ENCODE results near the gene RBM47.
"Not testable (repeated sequence)": the region's sequence is repeated elsewhere in the genome, so short reads cannot be mapped to it uniquely, and the experiment has no call there.

Gene RBM47

GRCh38 chr4:40435306-40435705 lies 194.4 kb downstream of the RBM47 start:
- DNase-seq = not testable (repeated sequence)

DNA sequence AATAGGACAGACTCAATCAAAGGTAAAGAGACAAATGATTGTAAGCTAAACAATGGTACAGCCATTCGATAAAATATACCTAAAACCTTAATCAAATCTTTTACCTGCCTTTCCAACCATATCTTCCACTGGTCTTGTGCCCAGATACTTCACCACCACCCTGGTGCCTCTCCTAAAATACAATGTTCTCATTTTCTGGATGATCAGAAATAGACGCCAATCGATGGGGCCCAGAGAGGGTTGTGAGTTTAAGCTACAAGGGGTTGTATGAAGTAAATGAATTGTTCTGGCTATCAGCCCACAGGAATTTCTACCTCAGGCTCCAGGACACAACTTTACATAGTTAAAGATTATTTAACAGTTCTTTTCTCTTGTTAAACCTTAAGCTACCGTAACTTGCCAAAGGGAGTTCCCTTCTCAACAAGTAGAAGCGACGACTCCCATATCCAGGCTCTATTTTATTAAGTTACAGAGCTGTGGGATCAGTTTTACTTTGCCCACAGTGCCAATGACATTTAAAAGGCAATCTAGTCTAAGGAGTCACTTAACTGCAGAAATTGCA lies 195.5 kb downstream of the RBM47 start:
- no peak for DNase-seq

DNA sequence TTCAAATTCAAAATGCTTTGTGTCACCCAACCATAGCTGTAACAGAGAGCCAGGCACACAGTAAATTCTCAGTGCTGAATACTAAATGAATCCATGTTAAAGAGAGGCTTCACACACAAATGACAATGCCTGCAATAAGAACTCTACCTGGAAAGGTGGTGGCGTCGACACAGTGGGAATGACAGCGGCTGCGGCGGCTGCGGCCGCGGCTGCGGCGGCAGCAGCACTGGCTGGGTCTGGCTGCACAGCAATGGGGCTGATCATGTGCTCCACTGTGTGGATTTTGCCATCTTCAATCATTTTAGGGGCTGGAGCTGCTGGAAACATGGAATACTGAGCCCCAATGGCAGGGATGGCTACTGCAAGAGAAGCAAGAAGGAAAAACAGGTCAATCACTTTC lies 197.2 kb downstream of the RBM47 start:
- DNase-seq = no peak

- not testable (repeated sequence) for DNase-seq
These were observed 201.8 kb downstream of the RBM47 start for GRCh38 chr4:40427871-40428270.

- DNase-seq = no peak
These were observed 202.5 kb downstream of the RBM47 start for GRCh38 chr4:40427128-40427527.

DNA sequence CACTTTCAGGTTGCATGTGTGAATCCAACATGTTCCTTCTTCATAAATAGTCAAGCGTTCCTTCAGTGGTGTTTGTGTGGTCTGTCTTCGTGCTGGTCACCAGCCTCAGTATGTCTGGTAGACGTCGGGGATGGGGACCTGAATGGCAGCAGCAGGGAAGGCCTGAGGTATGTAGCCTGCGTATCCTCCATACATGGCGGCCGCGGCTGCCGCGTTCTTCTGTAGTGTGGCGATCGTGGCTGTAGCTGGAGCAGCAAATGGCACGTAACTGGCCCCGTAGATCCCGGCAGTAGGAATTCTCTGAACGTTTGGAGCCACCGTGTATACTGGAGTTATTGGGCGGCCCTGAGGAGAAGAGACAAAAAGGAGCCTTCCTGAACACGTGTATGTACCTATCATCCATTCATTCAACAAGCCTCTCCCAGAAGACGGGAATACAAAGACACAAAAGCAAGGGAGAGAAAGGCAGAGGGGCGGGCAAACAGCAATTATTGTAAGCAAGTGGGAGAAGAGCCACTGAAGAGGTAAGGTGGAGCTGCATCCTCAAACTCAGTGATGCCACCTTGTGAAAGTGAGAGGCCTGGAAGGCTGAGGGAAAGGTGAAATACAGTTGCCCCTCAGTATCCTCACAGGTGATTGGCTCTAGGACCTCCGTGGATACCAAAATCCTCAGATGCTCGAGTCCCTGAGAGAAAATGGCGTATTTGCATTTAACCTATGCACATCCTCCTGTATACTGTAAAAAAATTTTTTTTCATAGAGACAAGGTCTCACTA lies 203.7 kb downstream of the RBM47 start:
- no peak for DNase-seq

- DNase-seq = no peak
These were observed 205.9 kb downstream of the RBM47 start for GRCh38 chr4:40423735-40424134.

- DNase-seq = no peak
These were observed 207.6 kb downstream of the RBM47 start for GRCh38 chr4:40421839-40422708.

DNA sequence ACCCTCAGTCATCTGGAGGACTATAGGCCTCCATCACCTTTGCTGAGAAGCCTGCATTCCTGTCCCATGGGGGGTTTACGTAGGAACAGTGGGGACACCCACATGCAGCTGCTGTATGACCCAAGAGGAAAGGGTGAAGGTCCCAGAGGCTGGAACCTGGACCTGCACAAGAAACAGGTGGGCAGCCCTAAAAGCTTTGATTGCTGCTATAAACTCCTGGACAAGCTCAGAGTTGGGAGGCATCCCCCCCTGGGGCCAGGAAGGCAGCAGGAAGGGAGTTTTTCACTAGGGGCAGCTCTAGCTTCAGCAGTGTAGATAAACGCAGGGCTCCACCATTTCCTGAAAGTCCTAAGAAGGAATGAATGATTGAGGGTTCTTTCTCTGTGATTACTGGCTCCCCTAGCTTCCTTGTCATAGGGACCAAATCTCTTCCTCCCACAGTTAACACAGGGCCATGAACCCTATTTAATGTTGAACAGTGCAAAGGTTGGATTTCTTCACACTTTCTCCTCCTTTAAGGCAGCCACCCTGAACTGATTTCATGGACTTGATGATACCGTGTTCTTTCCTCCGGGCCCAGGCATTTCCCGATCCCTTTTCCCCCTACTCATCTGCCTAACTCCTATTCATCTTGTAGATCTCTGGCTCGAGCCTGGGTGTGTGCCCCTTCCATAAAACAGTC lies 210.3 kb downstream of the RBM47 start:
- DNase-seq = no peak

- DNase-seq = no peak
These were observed 211.0 kb downstream of the RBM47 start for GRCh38 chr4:40418430-40419230.

GRCh38 chr4:40417941-40418340 lies 211.7 kb downstream of the RBM47 start:
- no peak for DNase-seq

GRCh38 chr4:40414673-40415072 lies 215.0 kb downstream of the RBM47 start:
- DNase-seq = no peak

DNA sequence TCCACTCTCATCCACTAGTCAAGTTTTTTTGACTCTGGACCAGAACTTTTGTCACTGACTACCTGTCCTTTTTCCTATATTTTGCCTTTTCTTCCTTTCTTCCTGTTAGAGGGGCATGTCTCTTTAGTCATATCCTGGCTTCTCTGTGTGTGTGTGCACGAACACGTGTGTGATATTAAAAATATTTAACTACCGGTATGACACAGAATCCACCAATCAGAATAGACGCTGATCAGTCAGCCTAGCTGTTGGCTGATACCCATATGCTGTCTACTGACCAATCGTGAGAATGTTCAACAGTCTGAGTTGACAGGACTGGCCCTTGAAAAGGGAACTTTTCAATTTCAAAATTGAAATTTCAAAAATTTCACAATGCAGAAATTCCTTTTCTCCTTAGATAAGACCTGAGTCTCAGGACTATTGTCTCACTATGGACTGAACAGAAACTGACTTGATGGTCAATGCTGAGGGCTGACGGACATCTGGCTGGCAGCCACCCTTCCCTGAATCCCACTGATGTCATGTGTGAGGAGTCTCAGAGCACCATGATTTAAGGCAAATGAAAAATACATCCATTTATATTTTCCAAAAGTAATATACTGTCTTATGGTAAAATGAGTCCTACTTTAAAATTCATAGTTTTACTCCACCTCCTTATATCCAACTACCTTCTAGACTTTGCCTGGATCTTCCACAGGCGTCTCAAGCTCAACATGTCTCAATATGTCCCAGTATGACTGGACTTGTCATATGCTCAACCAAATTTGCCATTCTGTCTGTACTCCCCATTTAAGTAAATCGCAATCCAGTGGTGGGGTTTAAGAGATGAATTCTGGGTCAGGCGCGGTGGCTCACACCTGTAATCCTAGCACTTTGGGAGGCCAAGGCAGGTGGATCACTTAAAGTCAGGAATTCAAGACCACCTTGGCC lies 216.5 kb downstream of the RBM47 start:
- DNase-seq = no peak

- DNase-seq = no peak
These were observed 217.3 kb downstream of the RBM47 start for GRCh38 chr4:40412388-40412787.

DNA sequence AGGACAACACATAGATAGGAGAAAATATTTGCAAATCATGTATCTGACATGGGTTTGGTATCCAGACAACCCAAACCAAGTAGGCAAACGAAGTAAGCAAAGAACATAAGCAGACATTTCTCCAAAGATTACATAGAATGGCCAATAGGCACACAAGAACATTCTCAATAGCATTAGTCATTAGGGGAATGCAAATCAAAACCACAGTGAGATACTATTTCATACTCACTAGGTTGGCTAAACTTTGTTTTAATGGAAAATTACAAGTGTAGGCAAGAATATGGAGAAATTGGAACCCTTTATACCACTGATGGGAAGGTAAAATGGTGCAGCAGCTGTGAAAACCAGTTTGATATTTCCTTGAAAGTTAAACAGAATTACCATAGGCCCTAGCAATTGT lies 219.8 kb downstream of the RBM47 start:
- no peak for DNase-seq

- not testable (repeated sequence) for DNase-seq
These were observed 222.2 kb downstream of the RBM47 start for GRCh38 chr4:40407468-40407867.

DNA sequence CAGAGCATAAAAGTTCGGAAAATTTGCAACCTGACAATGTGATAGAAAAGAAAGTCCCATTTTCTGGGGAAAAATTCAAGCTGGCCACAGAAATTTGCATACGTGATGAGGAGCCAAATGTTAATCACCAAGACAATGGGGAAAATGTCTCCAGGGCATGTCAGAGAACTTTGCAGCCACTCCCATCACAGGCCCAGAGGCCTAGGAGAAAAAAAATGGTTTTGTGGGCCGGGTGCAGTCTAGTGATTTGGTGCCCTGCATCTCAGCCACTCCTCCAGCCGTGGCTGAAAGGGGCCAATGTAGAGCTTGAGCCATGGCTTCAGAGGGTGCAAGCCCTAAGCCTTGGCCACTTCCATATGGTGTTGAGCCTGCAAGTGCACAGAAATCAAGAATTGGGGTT lies 223.3 kb downstream of the RBM47 start:
- DNase-seq = no peak

DNA sequence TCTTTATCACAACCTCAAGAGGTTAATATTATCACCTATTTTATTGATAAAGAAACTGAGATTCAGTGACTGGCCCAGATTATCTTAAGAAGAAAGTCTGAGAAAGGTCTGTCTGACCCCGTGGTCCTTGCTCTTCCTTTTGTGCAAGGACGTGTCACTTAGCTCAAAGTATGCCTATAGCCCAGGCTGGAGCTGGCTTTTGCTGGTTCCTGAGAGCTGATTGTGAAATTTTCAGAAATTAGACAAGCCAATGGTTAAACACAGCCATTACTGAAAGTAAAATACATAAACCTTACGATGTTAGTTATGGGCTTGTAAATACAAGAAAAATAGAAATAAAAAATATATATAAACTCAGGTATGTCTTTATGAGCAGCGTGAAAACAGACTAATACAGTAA lies 224.5 kb downstream of the RBM47 start:
- no peak for DNase-seq

GRCh38 chr4:40403081-40403480 lies 226.6 kb downstream of the RBM47 start:
- no peak for DNase-seq

DNA sequence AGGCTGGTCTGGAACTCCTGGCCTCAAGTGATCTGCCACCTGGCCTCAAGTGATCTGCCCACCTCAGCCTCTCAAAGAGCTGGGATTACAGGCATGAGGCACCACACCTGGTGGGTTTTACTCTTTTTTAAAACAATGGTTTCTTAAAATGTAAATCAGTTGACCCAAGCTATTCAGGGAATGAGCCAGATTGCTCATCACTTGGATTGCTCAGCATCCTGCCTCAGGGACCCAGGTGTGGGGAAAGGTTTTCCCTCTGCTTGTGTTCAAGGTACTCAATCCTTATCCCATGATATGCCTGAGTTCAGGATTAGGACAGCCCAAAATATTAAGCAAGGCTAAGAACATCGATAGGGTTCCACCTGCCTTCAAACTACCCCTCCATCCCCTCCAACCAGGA lies 227.1 kb downstream of the RBM47 start:
- DNase-seq = no peak

DNA sequence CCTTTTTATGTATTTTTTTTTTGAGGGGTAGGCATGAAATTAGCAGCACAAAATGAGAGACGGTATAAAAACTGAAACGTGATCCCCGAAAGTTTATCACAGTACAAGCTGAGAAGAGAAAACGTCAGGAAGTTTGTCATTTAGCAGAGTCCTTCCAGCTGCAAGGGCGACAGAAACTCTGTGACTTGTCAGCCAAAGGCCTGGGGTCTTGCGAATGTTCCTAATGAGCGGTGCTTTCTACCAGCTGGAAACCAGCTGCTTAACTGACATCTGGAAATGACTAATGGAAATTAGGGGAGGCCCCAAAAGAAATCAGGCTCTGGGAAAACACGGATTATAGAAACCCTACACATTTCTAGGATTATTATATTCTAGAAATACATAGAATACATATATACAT lies 228.0 kb downstream of the RBM47 start:
- no peak for DNase-seq
